ENCODE results near the gene B3GNT2.
"Not testable (repeated sequence)": the region's sequence is repeated elsewhere in the genome, so short reads cannot be mapped to it uniquely, and the experiment has no call there.

The B3GNT2 gene

GRCh38 chr2:62156861-62157496, 38.9 kb upstream of the B3GNT2 start:
- TF ChIP-seq CTCF (conservative IDR thresholded peaks at IDR 0.05) (no peak), ZFX (IDR thresholded peaks at IDR 0.05) (no peak)

GRCh38 chr2:62158444-62159121, 37.3 kb upstream of the B3GNT2 start:
- TF ChIP-seq ZFX (IDR thresholded peaks at IDR 0.05) = no peak
- no peak for TF ChIP-seq CTCF (conservative IDR thresholded peaks at IDR 0.05)
- no peak overlapping the region for H3K27ac ChIP-seq

More at GRCh38 chr2:62156861-62157496, 38.9 kb upstream of the B3GNT2 start:
- H3K27ac ChIP-seq = no peak overlapping the region

- H3K27ac ChIP-seq = not testable (repeated sequence)
Observed at GRCh38 chr2:62160691-62161090, 35.2 kb upstream of the B3GNT2 start.

GRCh38 chr2:62163106-62163831, 32.6 kb upstream of the B3GNT2 start:
- no peak for TF ChIP-seq CTCF (conservative IDR thresholded peaks at IDR 0.05)
- no peak for TF ChIP-seq ZFX (IDR thresholded peaks at IDR 0.05)
- H3K27ac ChIP-seq = no peak overlapping the region

GRCh38 chr2:62163834-62164233, 32.1 kb upstream of the B3GNT2 start:
- no peak overlapping the region for H3K27ac ChIP-seq

GRCh38 chr2:62175728-62176127, 20.2 kb upstream of the B3GNT2 start:
- H3K27ac ChIP-seq = no peak overlapping the region
- TF ChIP-seq ZFX (IDR thresholded peaks at IDR 0.05) (no peak), CTCF (conservative IDR thresholded peaks at IDR 0.05) (no peak)

More at GRCh38 chr2:62163834-62164233, 32.1 kb upstream of the B3GNT2 start:
- TF ChIP-seq CTCF (conservative IDR thresholded peaks at IDR 0.05) (no peak), ZFX (IDR thresholded peaks at IDR 0.05) (no peak)

- TF ChIP-seq CTCF (conservative IDR thresholded peaks at IDR 0.05) (no peak), ZFX (IDR thresholded peaks at IDR 0.05) (no peak)
- no peak overlapping the region for H3K27ac ChIP-seq
Observed at GRCh38 chr2:62176801-62177200, 19.1 kb upstream of the B3GNT2 start.

Data from C4-2B (cell line).